ENCODE data around the gene KIFAP3.

- no peak for TF ChIP-seq CTCF (conservative IDR thresholded peaks at IDR 0.05)
- TF ChIP-seq ZFX (IDR thresholded peaks at IDR 0.05) = no peak
These were observed 9.7 kb downstream of the KIFAP3 start for GRCh38 chr1:170064821-170065220.

Data from C4-2B (cell line).